ENCODE data around the gene DOCK1. TPM values are rescaled to one million over a fixed set of nuclear protein-coding genes. Genes with fewer than 3 reads are reported as not detected.

DOCK1 gene
- total RNA-seq, 1 donor from 2014 or later, result 31.2 TPM

DNA sequence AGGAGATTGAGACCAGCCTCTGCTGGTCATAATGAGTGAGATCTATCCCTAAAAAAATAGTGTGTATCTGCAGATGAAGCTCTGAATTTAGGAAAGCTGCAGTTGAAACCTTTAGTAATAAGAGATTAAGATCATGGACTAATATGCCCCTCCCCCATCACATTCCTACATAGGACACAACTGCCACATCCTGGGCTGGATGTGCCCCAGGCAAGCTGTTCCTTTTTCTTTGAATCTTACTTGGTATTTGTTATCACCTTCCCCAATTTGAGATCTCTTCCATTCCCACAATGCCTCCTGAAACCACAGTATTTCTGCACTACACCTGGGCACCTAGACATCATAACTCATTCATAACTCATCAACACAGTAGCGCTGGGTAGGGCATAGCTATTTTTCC lies 74.1 kb downstream of the DOCK1 start:
- intact Hi-C loops (cut with DNase I), result no loop called here
- no peak for DNase-seq (ENCODE audit: low spot score)

- DNase-seq (ENCODE audit: low spot score), result no peak
- intact Hi-C loops (cut with DNase I), result no loop called here
Measured at GRCh38 chr10:126993208-126993607, 88.0 kb downstream of the DOCK1 start.

GRCh38 chr10:126997801-126998590 lies 92.8 kb downstream of the DOCK1 start:
- no peak for DNase-seq (ENCODE audit: low spot score)
- intact Hi-C loops (cut with DNase I), result no loop called here

DNA sequence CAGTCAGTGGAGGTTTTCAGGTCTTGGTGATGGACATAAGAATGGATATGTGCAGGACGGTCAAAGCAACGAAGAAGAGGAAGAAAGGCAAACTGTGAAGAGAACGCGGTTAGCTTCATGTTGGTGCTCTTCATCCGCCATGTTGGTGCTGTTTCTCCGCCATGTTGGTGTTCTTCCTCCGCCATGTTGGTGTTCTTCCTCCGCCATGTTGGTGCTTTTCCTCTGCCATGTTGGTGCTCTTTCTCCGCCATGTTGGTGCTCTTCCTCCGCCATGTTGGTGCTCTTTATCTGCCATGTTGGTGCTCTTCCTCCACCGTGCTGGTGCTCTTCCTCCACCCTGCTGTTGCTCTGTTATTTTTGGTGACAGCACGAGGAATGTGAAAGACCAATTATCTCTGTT lies 95.4 kb downstream of the DOCK1 start:
- intact Hi-C loops (cut with DNase I), result no loop called here
- DNase-seq (ENCODE audit: low spot score), result no peak

DNA sequence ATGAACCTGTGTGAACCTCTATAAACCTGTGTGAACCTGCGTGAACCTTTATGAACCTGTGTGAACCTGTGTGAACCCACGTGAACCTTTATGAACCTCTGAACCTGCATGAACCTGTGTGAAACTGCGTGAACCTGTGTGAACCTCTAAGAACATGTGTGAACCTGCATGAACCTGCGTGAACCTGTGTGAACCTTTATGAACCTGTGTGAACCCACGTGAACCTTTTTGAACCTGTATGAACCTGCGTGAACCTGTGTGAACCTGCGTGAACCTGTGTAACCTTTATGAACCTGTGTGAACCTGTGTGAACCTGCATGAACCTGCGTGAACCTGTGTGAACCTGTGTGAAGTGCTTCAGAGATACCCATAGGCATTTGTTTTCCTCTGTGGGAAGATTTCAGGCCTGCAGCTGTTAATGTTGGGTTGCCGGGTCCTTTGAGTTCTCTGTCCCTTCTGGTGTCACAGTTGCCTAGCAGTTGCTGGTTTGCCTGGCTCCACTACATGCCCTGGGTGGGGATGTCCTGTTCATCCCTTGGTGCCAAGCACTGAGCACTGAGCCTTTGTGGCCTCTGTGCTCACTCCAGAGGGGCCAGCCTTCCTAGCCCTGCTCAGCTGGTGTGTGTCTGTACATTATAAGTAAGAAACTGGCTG lies 97.9 kb downstream of the DOCK1 start:
- intact Hi-C loops (cut with DNase I), result no loop called here
- no peak for DNase-seq (ENCODE audit: low spot score)

GRCh38 chr10:127006453-127006852 lies 101.2 kb downstream of the DOCK1 start:
- intact Hi-C loops (cut with DNase I), result no loop called here
- no peak for DNase-seq (ENCODE audit: low spot score)

DNA sequence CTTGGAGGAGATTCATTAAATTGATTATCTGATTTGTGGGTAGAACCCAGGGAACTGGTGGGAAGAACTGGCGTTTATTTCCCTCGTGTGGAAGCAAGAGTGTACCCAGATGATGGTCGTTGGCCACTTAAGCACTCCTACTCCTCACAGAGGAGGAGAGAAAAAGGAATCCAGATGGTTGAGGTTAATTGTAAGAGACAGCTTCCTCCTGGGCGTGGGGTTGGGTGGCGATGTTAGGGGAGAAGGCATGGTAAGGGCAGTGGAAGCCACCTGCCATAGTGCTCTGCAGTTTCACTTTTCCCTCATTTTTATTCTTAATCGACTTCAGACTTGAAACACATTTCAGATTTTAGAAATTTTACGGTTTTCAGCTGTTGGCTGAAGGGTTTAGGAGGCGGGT lies 104.1 kb downstream of the DOCK1 start:
- DNase-seq (ENCODE audit: low spot score), result no peak
- intact Hi-C loops (cut with DNase I), result no loop called here

DNA sequence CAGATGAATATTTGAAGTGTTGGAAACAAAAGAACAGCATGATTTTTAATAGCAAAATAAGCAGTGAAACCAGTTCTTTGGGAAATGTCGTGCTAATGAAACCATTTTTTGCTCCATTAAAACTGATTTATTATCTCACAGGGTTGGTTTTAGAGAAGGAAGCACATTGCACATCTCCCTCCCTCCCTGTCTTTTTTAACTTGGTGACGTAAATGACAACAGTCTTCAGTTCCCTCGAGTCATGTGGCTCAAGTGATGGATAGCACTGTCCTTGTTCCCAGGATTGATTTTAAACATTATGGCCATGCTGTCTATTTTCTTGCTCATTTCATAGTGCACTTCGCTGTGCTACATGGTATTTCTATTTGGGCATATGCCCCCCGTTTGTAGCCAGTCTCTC lies 105.9 kb downstream of the DOCK1 start:
- intact Hi-C loops (cut with DNase I), result no loop called here
- DNase-seq (ENCODE audit: low spot score), result no peak

DNA sequence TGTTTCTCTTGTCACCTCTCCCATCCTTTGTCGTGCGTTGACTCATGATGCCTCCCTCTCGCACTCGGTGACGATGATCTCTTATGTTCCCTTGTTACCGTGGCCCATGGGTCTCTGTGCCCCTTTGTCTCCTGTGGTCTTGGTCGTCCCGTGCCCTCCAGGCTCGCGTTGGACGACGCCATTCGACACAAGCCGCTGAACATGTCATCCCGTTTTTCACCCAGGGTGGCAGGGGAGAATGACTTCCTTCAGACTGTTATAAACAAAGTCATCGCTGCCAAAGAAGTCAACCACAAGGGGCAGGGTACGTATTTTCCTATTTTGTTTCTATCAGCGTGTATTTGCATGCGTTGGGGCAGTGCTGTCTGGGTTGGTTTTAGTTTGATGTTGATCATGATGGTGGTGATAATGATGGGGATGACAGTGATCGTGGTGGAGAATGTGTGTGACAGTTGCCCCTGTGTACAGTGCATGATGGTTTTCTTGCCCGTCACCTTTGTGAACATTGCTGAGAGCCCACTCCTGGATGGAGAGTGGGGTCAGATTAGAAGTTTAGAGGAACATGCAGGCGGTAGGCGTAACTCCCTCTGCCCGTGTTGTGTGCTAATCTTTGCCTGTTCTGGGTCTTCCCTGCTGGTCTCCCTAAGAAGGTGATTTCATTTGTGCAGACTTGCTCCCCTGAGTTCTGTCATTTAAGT lies 107.0 kb downstream of the DOCK1 start:
- intact Hi-C loops (cut with DNase I), result no loop called here
- DNase-seq (ENCODE audit: low spot score), result no peak

DNA sequence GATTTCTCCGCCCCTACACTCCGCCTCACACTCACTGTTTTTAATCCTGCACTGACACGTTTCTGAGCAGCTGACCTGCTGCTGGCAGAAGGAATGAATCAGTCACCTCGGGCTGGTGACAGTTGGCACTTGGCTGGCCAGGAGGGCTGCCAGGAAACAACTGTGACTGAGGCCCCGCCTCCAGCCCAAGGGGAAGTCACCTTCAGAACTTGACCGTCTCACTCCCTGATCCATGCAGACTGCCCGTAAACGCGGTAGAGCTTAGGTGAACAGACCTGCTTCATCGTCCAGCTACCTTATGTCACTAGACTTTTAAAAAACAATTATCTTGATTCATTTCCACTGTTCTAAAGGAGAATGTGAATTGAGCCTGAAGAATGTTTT lies 107.5 kb downstream of the DOCK1 start:
- peak; percentile 88 for DNase-seq (ENCODE audit: low spot score)
- intact Hi-C loops (cut with DNase I), result no loop called here

DNA sequence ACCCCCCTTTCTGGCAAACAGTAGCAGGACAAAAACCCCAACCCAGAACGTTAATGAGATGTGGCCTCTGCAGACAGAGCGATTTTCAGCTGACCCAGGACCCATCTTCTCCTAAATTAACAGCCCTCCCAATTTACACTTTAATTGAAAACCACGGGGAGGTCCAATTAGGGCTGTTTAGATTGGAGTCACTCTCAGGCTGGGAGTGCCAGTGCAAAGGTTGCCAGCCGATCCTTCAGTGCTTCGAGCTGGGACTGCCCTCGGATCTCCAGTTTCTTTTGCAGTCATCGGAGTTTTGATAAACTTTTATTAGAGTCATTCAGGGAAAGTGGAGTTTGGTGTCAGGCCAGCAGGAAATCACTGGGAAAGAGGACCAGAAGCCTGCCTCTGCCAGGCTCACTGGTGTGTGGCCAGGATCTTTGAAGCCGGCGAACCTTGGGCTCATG lies 108.0 kb downstream of the DOCK1 start:
- no peak for DNase-seq (ENCODE audit: low spot score)
- intact Hi-C loops (cut with DNase I), result no loop called here

DNA sequence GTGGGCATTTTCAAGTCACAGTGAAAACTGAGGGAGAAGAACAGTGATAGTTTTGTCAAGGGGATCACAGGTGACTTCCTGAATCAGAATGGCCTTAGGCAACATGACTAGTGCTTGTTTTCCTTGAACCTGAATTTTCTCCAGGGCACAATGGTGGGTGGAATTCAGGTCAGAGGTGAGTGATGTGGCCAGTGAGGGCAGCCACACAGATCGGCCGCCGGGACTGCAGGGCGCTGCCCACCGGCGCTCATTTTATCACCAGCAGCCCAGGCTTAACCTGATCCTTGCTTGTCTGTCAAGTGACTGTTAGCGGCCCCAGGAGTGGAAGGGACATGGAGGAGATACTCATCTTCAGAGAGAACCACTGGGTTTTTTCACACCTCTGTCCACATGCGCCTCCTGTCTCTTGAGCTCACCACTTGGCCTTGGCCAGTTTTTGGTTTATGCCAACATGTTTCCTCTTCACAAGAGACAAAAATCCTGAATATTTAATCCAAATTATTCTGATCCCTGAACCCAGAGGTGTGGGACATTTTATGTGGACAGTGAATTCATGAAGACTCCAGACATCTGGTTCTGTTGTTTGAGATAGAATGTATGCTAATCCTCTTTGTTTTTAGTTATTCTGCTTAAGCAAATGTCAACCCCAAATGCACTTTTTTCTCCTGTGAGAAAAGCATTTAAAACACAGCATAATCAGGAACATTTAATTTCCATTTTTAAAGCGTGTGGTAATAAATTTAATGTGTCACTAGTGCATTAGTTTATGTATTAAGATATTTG lies 108.7 kb downstream of the DOCK1 start:
- intact Hi-C loops (cut with DNase I), result no loop called here
- DNase-seq (ENCODE audit: low spot score), result no peak

DNA sequence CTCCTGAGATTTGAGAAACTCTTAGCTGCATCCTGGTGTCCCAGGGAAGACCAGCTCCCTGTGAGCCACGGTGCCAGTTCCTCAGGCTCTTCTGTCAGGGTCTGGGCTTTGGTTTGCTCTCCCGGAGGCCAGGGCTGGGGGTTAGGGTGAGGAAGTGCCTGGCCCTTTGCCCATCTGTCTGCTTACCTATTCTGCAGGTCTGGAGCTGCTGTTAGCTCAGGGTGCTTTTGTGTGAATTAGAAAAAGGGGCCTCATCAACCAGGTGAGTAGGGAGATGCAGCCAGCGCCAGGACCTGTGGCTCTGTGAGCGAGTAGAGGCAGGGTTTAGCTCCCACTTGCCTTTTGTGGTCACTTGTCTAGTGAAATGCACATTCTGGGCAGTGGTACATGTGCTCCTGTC lies 109.4 kb downstream of the DOCK1 start:
- intact Hi-C loops (cut with DNase I), result no loop called here
- DNase-seq (ENCODE audit: low spot score), result no peak

DNA sequence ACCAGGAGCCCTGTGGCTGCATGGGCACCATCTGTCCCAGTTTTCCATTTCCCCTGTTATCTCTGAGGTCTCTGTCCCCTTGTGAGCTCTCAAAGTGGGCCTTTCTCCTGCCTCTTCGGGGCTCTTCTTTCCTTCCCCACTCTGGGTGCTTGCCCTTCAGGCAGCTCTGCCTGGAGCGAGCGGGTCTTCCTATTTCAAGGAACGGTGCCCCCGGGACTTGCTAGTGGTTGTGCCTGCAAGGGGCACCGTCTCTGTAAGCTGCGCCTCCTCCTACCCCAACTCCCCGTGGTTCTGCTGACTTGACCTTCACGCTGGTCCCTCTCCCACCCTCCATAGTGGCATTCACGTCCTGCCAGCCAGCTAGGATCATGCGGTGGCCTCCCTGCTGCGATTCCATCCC lies 110.1 kb downstream of the DOCK1 start:
- DNase-seq (ENCODE audit: low spot score), result no peak
- intact Hi-C loops (cut with DNase I), result no loop called here

DNA sequence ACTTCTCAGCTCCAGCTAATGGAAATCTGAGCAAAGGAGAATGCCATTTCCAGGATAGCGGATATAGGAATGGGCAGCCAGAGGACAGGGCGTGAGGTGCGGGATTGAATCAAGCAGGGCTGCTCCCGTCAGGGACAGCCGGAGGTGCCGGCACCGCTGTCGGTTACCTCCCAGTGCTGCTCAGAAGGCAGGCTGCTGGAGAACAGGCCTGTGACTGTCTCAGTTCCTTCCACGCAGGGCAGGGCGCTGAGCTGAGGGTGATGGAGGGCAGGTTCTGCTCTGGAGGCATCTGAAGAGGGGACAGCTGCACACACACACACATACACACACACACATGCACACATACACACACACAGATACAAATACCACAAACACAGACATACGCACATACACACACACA lies 111.1 kb downstream of the DOCK1 start:
- intact Hi-C loops (cut with DNase I), result no loop called here
- DNase-seq (ENCODE audit: low spot score), result peak; percentile 69

GRCh38 chr10:127017541-127018297 lies 112.5 kb downstream of the DOCK1 start:
- intact Hi-C loops (cut with DNase I), result no loop called here
- peak; percentile 54 for DNase-seq (ENCODE audit: low spot score)

DNA sequence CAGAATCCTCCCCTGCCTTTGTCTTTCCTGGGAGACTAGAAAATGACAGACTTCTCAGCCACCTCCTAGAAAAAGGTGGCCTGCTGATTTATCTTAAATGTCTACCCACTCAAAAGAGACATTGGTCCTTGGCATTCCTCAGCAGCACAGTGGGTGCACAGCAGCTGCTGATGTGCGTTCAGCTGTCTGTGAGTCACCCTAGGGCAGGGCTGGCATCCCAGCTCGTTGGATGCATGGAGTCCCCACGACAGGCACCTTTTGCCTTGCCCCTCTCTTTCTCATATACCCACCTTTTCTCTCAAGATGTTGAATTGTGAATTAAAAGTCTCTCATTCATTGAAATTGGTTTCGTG lies 113.0 kb downstream of the DOCK1 start:
- no peak for DNase-seq (ENCODE audit: low spot score)
- intact Hi-C loops (cut with DNase I), result no loop called here

DNA sequence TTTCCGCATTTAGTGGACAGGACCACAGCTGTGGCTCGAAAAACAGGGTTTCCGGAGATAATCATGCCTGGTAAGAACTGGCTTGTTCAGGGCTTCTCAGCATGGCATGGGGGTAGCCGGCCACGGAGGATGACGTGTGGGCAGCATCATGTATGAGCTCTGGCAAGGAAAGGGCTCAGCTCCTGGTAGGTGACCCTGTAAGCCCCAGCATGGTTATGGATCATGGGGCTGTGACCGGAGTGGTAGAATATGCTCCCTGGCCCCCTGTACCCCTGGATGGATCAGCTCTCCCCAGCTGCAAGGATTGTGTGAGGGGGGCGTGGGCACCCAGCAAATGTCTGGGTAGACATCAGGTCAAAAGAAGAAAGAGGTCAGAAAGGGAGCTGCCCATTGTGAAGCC lies 113.5 kb downstream of the DOCK1 start:
- DNase-seq (ENCODE audit: low spot score), result no peak

DNA sequence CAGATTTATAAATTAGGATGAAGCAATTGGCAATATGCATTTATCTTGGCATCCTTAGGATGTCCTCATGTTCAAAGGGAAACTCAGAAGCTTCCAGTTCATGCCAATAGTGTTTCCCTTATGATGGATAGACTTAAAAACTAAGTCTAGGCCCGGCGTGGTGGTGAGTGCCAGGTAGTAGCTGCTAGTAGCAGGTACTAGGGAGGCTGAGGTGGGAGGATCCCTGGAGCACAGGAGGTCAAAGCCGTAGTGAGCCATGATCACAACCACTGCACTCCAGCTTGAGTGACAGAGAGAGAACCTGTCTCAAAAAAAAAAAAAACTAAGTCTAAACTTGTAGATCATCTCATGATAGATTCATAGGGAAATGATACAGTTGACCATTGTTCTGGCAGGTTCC lies 115.0 kb downstream of the DOCK1 start:
- intact Hi-C loops (cut with DNase I), result no loop called here
- no peak for DNase-seq (ENCODE audit: low spot score)

More for the DNA sequence above, 113.5 kb downstream of the DOCK1 start:
- intact Hi-C loops (cut with DNase I), result no loop called here
